Measurements from ENCODE around the gene LRRC27.

The LRRC27 gene

GRCh38 chr10:132402781-132403241, 70.8 kb downstream of the LRRC27 start:
- DNase-seq (ENCODE audit: low read depth in 2 of 2), result no peak

- DNase-seq (ENCODE audit: low read depth in 2 of 2), result no peak
These were observed 71.6 kb downstream of the LRRC27 start for GRCh38 chr10:132403511-132404168.

GRCh38 chr10:132404169-132404880, 72.3 kb downstream of the LRRC27 start:
- no peak for DNase-seq (ENCODE audit: low read depth in 2 of 2)

- DNase-seq (ENCODE audit: low read depth in 2 of 2), result no peak
These were observed 73.0 kb downstream of the LRRC27 start for GRCh38 chr10:132404911-132405462.

GRCh38 chr10:132405463-132405991, 73.5 kb downstream of the LRRC27 start:
- no peak for DNase-seq (ENCODE audit: low read depth in 2 of 2)

GRCh38 chr10:132406181-132406580, 74.2 kb downstream of the LRRC27 start:
- DNase-seq (ENCODE audit: low read depth in 2 of 2), result no peak

GRCh38 chr10:132406750-132407149, 74.8 kb downstream of the LRRC27 start:
- DNase-seq (ENCODE audit: low read depth in 2 of 2), result no peak

GRCh38 chr10:132407243-132407746, 75.3 kb downstream of the LRRC27 start:
- DNase-seq (ENCODE audit: low read depth in 2 of 2), result no peak

GRCh38 chr10:132407846-132408278, 75.9 kb downstream of the LRRC27 start:
- DNase-seq (ENCODE audit: low read depth in 2 of 2), result no peak

- DNase-seq (ENCODE audit: low read depth in 2 of 2), result no peak
These were observed 76.4 kb downstream of the LRRC27 start for GRCh38 chr10:132408367-132408781.

GRCh38 chr10:132408823-132409666, 77.1 kb downstream of the LRRC27 start:
- DNase-seq (ENCODE audit: low read depth in 2 of 2), result no peak

GRCh38 chr10:132409667-132410028, 77.7 kb downstream of the LRRC27 start:
- DNase-seq (ENCODE audit: low read depth in 2 of 2), result no peak

GRCh38 chr10:132410056-132410778, 78.2 kb downstream of the LRRC27 start:
- no peak for DNase-seq (ENCODE audit: low read depth in 2 of 2)

GRCh38 chr10:132410779-132411532, 79.0 kb downstream of the LRRC27 start:
- no peak for DNase-seq (ENCODE audit: low read depth in 2 of 2)

- no peak for DNase-seq (ENCODE audit: low read depth in 2 of 2)
These were observed 79.7 kb downstream of the LRRC27 start for GRCh38 chr10:132411561-132412253.

- DNase-seq (ENCODE audit: low read depth in 2 of 2), result no peak
These were observed 80.6 kb downstream of the LRRC27 start for GRCh38 chr10:132412316-132413192.

- DNase-seq (ENCODE audit: low read depth in 2 of 2), result no peak
These were observed 81.5 kb downstream of the LRRC27 start for GRCh38 chr10:132413226-132414205.

Data from stimulated activated CD8-positive, alpha-beta memory T cell treated with anti-CD3 and anti-CD28 coated beads, Interleukin-15, amount 100 ng/mL, for 48 hours (primary cell).